ENCODE data around the gene PROM2.

Gene PROM2

DNA sequence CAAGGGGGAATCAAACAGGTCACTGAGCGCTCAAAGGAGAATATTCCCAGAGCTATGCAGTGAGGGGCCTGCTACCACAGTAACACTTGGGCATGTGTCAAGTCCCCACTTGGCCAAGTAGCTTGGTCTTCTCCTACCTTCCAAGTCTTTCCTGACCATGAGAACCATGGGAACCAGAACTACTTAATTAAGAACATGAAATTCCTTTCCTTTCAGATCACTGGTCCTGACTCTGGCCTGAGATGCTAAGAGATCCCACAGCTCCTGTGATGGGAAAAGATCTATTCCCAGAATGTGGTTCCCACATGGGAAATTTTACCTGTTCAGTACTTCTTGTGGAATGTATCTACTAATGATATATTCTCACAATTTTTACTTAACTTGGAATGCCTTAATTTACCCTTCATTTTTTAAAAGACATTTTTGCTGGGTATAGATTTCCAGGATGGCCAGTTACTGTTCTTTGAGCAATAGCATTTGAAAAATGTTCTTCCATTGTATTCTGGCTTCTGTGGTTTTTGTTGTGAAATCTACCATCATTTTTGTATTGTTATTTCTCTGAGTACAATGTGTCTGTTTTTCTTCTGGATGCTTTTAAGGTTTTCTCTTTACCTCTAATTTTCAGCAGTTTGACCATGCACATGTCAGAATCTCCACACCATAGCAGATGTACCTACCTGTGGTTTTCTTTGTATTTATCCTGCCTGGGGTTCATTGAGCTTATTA is 60.8 kb downstream of the PROM2 start:
- no peak overlapping the region for H3K4me3 ChIP-seq
- H3K9me3 ChIP-seq: peaks cover 0 to 2% (median 0%) of the 10 kb centered on the region in 3 donors
- no peaks in the 10 kb centered on the region for H3K4me1 ChIP-seq
- no peak overlapping the region for H3K27ac ChIP-seq
- peaks cover 0 to 2% of the 10 kb centered on the region in 2 donors for H3K27me3 ChIP-seq
- H3K36me3 ChIP-seq: no peaks in the 10 kb centered on the region
- no peak for DNase-seq
- intact Hi-C loops (cut with DNase I; ENCODE audit: low total_unique reads): no loop called here
- no peak for TF ChIP-seq CTCF (IDR thresholded peaks at IDR 0.05)

DNA sequence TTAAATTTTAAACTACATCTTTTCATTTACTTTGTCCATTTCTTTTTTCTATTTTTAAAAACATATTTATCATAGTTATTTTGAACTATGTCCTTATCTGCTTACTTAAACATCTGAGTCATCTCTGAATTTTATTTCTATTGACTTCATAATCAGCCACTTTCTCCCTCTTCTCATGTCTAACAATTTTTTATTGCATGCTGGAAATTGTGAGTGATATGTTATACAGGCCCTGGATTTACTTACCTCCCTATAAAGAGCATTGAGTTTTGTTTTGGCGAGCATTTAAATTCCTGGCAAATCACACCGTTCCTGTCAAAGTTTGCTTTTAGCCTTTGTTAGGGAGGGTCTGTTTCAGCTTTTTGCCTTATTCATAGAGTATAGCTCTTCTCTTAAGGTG is 62.2 kb downstream of the PROM2 start:
- no peaks in the 10 kb centered on the region for H3K36me3 ChIP-seq
- no peak overlapping the region for H3K4me3 ChIP-seq
- TF ChIP-seq CTCF (IDR thresholded peaks at IDR 0.05): no peak
- no peak overlapping the region for H3K27ac ChIP-seq
- no peak for DNase-seq
- no peaks in the 10 kb centered on the region for H3K4me1 ChIP-seq
- intact Hi-C loops (cut with DNase I; ENCODE audit: low total_unique reads): no loop called here
- H3K9me3 ChIP-seq: peaks cover 0 to 2% (median 0%) of the 10 kb centered on the region in 3 donors
- H3K27me3 ChIP-seq: peaks cover 0 to 9% of the 10 kb centered on the region in 2 donors

GRCh38 chr2:95337829-95338228 is 63.6 kb downstream of the PROM2 start:
- Histone ChIP-seq H3K27ac (no peak overlapping the region), H3K4me1 (no peaks in the 10 kb centered on the region), H3K36me3 (no peaks in the 10 kb centered on the region), H3K27me3 (peaks cover 0 to 9% of the 10 kb centered on the region in 2 donors), H3K9me3 (peaks cover 0 to 2% (median 0%) of the 10 kb centered on the region in 3 donors), H3K4me3 (no peak overlapping the region)
- no peak for TF ChIP-seq CTCF (IDR thresholded peaks at IDR 0.05)
- DNase-seq: no peak
- intact Hi-C loops (cut with DNase I; ENCODE audit: low total_unique reads): no loop called here
